IgD-negative memory B cell (primary cell): ENCODE measurements around the gene HIRIP3. TPM values are rescaled to one million over a fixed set of nuclear protein-coding genes. Genes with fewer than 3 reads are reported as not detected.

ENCODE experiments used
- H3K27ac Mint-ChIP-seq, 3 donors: one replicate each; pipeline ENCODE4 v1.8.0; 2020 to 2022; ENCODE audit warnings: mild to moderate bottlenecking in 3 of 3, mixed read lengths in 3 of 3, moderate library complexity in 1 of 3
- H3K27me3 Mint-ChIP-seq: one replicate; pipeline ENCODE4 v1.8.0; 2021; ENCODE audit warnings: mixed read lengths
- H3K36me3 Mint-ChIP-seq: one replicate; pipeline ENCODE4 v1.8.0; 2020; ENCODE audit warnings: mild to moderate bottlenecking, mixed read lengths
- H3K4me1 Mint-ChIP-seq, 3 donors: one replicate each; pipeline ENCODE4 v1.8.0; 2020 to 2022; ENCODE audit warnings: mixed read lengths in 3 of 3, mild to moderate bottlenecking in 1 of 3
- H3K4me3 Mint-ChIP-seq, 4 donors: one replicate each; pipeline ENCODE4 v1.8.0; 2020 to 2022; ENCODE audit warnings: mild to moderate bottlenecking in 4 of 4, mixed read lengths in 4 of 4, moderate library complexity in 3 of 4
- H3K9me3 Mint-ChIP-seq, 3 donors: one replicate each; pipeline ENCODE4 v1.8.0; 2020 to 2021; ENCODE audit warnings: mixed read lengths in 3 of 3, mild to moderate bottlenecking in 1 of 3
- polyA plus RNA-seq: library from polyadenylated mRNA; unstranded; fragments of 300-500 nt; fragmentation: Illumina TruSeq; gene quantifications from one replicate; pipeline ENCODE4 v1.2.3, GENCODE V29; 2021

Gene HIRIP3
- polyA plus RNA-seq, 1 donor from 2014 or later = 21.0 TPM

DNA sequence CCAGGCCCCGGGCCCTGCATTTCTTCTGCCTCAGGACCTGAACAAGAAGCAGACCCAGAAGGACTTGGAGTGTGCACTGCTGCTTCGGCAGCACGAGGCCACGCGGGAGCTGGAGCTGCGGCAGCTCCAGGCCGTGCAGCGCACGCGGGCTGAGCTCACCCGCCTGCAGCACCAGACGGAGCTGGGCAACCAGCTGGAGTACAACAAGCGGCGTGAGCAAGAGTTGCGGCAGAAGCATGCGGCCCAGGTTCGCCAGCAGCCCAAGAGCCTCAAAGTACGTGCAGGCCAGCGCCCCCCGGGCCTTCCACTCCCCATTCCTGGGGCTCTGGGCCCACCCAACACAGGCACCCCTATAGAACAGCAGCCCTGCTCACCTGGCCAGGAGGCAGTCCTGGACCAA is 9.2 kb downstream of the HIRIP3 start:
- no peak overlapping the region for H3K4me3 Mint-ChIP-seq
- H3K9me3 Mint-ChIP-seq = no peaks in the 10 kb centered on the region
- H3K27ac Mint-ChIP-seq = peak overlapping the region in 1 of 3 donors; percentile 32
- no peaks in the 10 kb centered on the region for H3K27me3 Mint-ChIP-seq
- no peaks in the 10 kb centered on the region for H3K4me1 Mint-ChIP-seq
- peaks cover 9% of the 10 kb centered on the region for H3K36me3 Mint-ChIP-seq

DNA sequence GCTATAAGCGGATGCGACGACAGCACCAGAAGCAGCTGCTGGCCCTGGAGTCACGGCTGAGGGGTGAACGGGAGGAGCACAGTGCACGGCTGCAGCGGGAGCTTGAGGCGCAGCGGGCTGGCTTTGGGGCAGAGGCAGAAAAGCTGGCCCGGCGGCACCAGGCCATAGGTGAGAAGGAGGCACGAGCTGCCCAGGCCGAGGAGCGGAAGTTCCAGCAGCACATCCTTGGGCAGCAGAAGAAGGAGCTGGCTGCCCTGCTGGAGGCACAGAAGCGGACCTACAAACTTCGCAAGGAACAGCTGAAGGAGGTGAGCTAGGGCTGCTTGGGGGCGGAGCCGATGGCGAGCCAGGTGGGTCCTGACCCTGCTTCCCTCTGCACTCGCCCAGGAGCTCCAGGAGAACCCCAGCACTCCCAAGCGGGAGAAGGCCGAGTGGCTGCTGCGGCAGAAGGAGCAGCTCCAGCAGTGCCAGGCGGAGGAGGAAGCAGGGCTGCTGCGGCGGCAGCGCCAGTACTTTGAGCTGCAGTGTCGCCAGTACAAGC is 10.1 kb downstream of the HIRIP3 start:
- H3K4me1 Mint-ChIP-seq = no peaks in the 10 kb centered on the region
- peaks cover 9% of the 10 kb centered on the region for H3K36me3 Mint-ChIP-seq
- H3K27me3 Mint-ChIP-seq = no peaks in the 10 kb centered on the region
- H3K27ac Mint-ChIP-seq = no peak overlapping the region
- H3K9me3 Mint-ChIP-seq = no peaks in the 10 kb centered on the region
- H3K4me3 Mint-ChIP-seq = no peak overlapping the region

DNA sequence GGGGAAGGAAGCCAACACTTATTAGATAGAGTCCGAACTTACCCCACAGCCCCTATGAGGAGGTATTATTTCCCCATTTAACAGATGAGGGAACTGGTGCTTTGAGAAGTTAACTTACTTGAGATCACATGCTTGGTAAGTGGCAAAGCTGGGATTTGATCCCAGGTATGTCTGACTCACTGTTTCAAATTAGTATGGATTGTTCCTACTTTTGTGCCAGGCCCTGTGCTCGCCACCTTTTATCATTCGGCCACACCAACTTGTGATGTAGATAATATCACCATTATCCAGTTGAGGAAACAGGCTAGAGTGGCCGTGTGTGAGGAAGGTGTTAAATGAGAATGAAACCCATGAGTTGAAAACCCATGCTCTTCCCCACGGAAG is 10.7 kb downstream of the HIRIP3 start:
- Mint-ChIP-seq H3K27ac (no peak overlapping the region), H3K36me3 (peaks cover 9% of the 10 kb centered on the region), H3K9me3 (no peaks in the 10 kb centered on the region), H3K4me1 (no peaks in the 10 kb centered on the region), H3K27me3 (no peaks in the 10 kb centered on the region), H3K4me3 (no peak overlapping the region)

DNA sequence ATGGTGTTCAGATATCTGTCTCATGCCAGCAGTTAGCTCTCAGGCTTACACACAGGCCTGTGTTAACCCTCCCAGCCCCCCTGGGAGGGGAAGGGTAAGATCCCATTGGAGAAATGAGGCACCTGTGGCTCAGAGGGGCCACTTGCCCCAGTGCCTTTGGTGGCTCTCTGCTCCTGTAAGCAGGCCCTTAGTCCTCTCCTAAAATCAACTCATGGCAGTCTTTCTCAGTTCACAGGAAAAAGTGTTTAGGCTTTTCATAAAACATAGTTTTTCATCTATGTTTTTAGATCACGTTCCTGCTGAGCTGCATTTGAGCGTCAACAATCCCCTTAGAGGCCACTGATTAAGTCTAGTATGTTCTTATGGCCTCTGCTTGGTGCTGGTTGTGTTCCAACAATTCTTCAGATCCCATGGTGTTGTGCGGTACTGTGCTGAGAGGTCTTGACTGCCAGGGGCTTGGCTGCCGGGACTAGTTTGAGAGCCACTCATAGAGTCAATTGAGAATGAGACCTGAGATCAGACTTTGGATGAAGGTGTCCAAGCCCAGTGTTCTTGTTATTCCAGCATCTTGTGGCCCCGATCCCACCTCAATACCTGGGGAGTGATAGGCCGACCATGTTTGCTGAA is 11.2 kb downstream of the HIRIP3 start:
- Mint-ChIP-seq H3K4me1 (no peaks in the 10 kb centered on the region), H3K36me3 (peaks cover 9% of the 10 kb centered on the region), H3K4me3 (no peak overlapping the region), H3K9me3 (no peaks in the 10 kb centered on the region), H3K27me3 (no peaks in the 10 kb centered on the region), H3K27ac (peak overlapping the region in 1 of 3 donors; percentile 72)

DNA sequence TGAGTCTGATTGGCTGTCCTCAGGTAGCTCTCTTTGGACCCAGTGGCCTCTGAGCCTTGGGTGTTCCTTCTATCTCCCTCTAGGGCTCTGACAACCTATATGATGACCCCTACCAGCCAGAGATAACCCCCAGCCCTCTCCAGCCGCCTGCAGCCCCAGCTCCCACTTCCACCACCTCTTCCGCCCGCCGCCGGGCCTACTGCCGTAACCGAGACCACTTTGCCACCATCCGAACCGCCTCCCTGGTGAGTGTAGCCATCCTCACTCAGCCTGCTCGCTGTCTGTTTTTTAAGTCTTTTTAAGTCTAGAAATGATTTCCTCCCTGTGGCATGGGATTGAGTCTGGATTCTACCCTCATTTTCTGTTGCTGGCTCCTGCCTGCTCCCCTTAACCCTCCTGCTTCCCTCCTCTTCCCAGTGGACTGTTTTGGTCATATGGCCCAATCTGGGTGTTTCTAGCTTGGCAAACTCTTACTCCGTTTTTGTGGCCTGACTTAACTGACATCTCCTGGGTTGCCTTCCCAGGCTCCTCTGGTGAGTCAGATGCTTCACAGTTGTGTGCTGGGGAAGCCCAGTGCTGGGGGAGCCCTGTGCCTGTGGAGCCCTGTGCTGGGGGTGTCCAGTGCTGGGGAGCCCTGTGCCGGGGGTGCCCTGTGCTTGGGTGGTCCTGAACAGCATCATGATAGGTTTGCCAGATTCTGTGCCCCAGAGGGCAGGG is 11.8 kb downstream of the HIRIP3 start:
- no peak overlapping the region for H3K27ac Mint-ChIP-seq
- H3K36me3 Mint-ChIP-seq = peaks cover 5% of the 10 kb centered on the region
- H3K4me3 Mint-ChIP-seq = no peak overlapping the region
- no peaks in the 10 kb centered on the region for H3K27me3 Mint-ChIP-seq
- no peaks in the 10 kb centered on the region for H3K9me3 Mint-ChIP-seq
- no peaks in the 10 kb centered on the region for H3K4me1 Mint-ChIP-seq

DNA sequence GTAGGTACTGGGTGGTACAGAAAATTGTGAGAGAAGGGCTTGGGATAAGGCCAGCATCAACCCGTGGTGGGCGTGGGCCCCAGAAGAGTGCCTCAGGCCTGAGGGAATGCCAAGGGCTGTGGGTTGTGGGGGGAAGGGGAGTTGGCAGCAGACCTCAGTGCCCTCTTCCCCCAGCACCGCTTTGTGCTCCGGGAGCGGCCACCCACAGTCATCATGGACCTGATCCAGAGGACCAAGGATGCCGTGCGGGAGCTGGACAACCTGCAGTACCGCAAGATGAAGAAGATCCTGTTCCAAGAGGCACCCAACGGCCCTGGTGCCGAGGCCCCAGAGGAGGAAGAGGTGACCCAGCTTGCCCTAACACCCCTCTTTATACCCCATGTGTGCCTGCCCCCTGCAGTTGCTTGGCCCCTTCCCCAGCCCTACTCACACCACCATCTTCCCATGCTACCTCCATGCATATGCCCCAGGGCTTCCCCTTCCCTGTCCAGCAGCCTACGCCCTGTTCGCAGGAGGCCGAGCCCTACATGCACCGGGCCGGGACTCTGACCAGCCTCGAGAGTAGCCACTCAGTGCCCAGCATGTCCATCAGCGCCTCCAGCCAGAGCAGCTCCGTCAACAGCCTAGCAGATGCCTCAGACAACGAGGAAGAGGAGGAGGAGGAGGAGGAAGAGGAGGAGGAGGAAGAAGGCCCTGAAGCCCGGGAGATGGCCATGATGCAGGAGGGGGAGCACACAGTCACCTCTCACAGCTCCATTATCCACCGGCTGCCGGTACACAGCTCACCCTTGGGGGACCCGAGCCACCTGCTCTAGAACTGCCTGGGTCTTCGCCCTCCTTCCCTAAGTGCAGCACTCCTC is 12.6 kb downstream of the HIRIP3 start:
- H3K4me1 Mint-ChIP-seq = no peaks in the 10 kb centered on the region
- H3K36me3 Mint-ChIP-seq = peaks cover 3% of the 10 kb centered on the region
- H3K9me3 Mint-ChIP-seq = no peaks in the 10 kb centered on the region
- no peaks in the 10 kb centered on the region for H3K27me3 Mint-ChIP-seq
- H3K27ac Mint-ChIP-seq = peak overlapping the region in 1 of 3 donors; percentile 37
- H3K4me3 Mint-ChIP-seq = no peak overlapping the region

DNA sequence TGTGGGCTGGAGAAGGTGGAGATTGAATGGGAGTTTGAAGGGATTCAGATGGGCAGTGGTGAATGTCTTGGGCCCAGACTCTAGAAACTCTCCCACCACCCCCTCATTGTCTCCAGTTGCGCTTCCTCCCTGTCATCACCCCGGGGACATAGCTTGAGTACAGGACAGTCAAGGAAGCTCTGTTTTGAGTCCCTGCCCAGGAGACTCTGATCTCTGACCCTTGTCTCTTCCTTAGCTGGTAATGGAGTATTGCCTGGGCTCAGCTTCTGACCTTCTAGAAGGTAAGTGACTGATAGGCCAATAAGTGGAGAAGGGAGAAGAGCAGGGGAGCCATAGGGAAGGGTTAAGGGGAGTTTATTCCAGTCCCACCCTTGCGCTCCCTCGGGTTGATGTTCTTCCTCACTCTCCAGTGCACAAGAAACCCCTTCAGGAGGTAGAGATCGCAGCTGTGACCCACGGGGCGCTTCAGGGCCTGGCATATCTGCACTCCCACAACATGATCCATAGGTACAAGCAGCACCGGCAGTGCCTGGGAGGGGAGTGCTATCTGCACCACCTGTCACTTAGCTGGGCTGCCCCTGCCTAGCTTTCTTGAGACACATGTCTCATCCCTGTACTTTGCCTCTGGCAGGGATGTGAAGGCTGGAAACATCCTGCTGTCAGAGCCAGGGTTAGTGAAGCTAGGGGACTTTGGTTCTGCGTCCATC is 16.7 kb downstream of the HIRIP3 start:
- no peak overlapping the region for H3K27ac Mint-ChIP-seq
- H3K4me3 Mint-ChIP-seq = peak overlapping the region in 1 of 4 donors; percentile 6
- no peaks in the 10 kb centered on the region for H3K27me3 Mint-ChIP-seq
- peaks cover 14 to 22% (median 19%) of the 10 kb centered on the region in 3 donors for H3K4me1 Mint-ChIP-seq
- H3K36me3 Mint-ChIP-seq = no peaks in the 10 kb centered on the region
- no peaks in the 10 kb centered on the region for H3K9me3 Mint-ChIP-seq

DNA sequence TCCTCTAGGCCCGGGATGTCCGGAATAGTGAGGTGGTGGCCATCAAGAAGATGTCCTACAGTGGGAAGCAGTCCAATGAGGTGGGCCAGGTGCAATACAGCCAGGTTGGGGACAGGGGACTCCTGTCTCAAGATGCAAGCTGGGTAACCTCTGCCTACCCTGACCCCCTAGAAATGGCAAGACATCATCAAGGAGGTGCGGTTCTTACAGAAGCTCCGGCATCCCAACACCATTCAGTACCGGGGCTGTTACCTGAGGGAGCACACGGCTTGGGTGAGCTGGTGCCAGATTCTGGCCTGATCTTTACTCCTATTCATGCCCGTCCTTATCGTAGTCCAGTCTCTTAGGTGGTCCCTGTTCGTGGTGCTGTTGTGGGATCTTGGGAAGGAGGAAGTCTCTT is 17.3 kb downstream of the HIRIP3 start:
- peaks cover 2% of the 10 kb centered on the region for H3K36me3 Mint-ChIP-seq
- H3K4me3 Mint-ChIP-seq = no peak overlapping the region
- no peaks in the 10 kb centered on the region for H3K9me3 Mint-ChIP-seq
- peak overlapping the region in 1 of 3 donors; percentile 53 for H3K27ac Mint-ChIP-seq
- H3K4me1 Mint-ChIP-seq = peaks cover 20 to 22% (median 20%) of the 10 kb centered on the region in 3 donors
- no peaks in the 10 kb centered on the region for H3K27me3 Mint-ChIP-seq

DNA sequence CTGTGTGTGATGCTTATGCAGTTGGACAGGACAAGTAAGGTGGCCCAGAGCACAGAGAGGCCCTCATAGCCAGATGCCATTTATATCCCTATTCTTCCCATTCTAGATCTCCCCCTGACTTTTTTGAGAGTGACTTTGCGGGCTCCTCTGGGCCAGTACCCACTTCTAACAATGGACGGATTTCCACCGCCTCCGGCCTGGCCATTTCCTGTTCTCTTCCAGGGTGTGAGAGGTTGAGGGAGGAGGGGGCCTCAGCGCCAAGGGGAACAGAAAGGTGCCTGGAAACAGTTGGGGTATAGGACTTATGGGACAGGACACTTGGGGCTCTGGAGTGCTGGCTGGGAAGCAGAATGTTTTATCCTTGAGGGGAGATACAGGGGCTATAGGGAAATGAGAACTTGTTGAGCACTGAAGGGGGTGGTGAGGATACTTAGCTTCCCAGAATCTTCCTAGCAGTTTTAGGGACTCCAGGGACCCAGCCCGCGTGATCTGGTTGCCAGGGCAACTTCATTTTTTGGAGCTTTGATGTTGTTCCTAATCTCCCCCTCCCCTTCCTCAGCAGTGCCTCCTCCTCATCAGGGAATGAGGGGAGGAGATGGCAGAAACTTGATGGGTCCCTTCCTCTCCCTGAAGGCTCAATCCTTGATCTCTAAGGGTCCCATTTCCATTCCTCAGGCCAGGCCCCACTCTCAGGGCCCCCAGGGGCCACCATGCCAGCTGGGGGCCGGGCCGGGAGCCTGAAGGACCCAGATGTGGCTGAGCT is 18.2 kb downstream of the HIRIP3 start:
- H3K27ac Mint-ChIP-seq = peak overlapping the region in 2 of 3 donors; percentile 11 to 53
- H3K4me1 Mint-ChIP-seq = peaks cover 20 to 22% (median 22%) of the 10 kb centered on the region in 3 donors
- H3K4me3 Mint-ChIP-seq = peak overlapping the region in 1 of 4 donors; percentile 78
- H3K27me3 Mint-ChIP-seq = no peaks in the 10 kb centered on the region
- no peaks in the 10 kb centered on the region for H3K9me3 Mint-ChIP-seq
- peaks cover 2% of the 10 kb centered on the region for H3K36me3 Mint-ChIP-seq

DNA sequence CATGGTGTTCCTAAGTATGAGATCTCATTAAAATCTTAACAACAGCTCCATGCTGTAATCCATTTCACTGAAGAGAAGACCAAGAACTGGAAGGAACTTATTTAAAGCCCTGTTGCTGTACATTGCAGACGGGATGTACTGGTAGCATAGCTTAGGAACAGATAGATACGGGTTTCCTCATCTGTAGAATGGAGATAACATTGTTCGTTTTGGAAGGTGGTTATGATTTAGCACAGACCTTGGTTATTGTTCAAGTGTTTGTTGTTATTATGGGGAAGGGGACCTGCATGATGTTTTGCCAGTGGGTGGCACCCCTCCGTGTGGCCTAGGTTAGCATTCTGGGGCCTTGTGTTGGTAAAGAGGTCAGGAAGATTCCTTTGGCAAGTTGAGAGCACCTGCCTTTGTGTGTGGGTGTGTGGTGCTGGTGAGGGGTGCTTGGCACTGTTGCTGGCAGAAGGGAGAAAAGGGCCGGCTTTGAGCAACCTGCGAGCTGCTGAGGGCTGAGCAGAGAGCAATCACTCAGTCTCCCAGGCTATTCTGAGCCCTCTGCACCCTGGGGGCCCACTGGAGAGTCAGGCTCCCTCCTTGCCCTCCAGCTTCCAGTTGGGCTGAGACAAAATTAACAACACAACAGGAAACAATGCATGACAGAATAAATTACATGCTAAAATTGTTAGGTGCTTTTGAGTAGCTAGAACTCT is 19.5 kb downstream of the HIRIP3 start:
- peaks cover 20 to 22% (median 22%) of the 10 kb centered on the region in 3 donors for H3K4me1 Mint-ChIP-seq
- H3K36me3 Mint-ChIP-seq = peaks cover 4% of the 10 kb centered on the region
- no peaks in the 10 kb centered on the region for H3K27me3 Mint-ChIP-seq
- H3K27ac Mint-ChIP-seq = peak overlapping the region in 2 of 3 donors; percentile 74 to 81
- no peaks in the 10 kb centered on the region for H3K9me3 Mint-ChIP-seq
- peak overlapping the region; percentile 17 to 98 (median 74) for H3K4me3 Mint-ChIP-seq

DNA sequence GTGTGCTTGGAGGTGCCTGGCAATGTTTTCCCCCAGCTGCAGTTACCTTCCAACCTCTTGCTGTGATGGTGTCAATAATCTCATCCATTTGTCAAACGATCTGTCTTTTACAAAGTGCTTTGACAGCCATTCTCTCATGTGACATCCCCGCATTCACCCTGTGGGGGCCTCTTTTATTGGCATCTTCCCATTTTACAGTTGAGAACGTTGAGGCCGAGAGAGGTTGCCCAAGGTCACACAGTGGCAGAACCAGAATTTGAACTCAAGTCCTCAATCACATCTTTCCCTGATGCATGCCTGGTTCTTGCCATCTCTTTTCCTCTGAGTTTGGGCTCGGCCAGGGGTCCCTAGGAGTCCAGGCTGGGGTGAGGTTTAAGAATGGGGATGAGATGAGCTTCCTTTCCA is 20.3 kb downstream of the HIRIP3 start:
- Mint-ChIP-seq H3K4me1 (peaks cover 20 to 22% (median 22%) of the 10 kb centered on the region in 3 donors), H3K9me3 (no peaks in the 10 kb centered on the region), H3K36me3 (peaks cover 4% of the 10 kb centered on the region), H3K27ac (peak overlapping the region; percentile 36 to 83 (median 74)), H3K27me3 (no peaks in the 10 kb centered on the region), H3K4me3 (peak overlapping the region; percentile 78 to 98 (median 92))

DNA sequence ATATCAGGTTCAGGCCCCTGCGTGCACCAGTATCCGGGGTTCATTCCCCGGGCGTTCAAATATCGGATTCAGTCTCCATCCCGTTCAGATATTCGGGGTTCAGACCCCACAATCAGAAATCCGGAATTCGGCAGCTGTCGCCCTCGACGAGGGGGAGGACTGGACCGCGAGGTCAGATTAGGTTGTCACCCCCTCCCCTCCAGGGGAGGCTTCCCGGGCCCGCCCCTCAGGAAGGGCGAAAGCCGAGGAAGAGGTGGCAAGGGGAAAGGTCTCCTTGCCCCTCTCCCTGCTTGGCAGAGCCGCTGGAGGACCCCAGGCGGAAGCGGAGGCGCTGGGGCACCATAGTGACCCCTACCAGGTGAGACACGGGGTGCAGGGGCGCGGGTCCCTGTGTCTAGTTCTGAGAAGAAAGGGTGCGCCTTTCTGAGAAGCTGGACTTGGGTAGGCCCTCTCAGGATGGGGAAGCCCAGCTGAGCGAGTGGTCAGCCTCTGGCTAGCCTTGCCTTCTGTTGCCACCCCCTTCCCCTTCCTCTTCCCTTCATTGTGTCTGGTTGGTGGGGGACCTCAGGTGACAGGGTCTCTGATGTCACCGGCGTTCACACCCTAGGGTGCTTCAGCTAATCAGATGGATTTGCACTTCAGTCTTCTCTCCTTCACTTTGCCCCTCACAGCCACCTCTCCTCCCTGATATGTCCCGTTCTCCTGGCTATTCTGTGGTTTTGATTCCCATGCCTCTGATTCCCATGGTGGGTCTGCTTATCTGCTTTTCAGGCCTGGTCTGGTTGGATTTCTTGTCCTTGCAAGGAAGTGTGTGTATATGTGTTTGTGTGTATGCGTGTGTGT is 20.9 kb downstream of the HIRIP3 start:
- H3K4me1 Mint-ChIP-seq = peaks cover 20 to 22% (median 22%) of the 10 kb centered on the region in 3 donors
- peaks cover 4% of the 10 kb centered on the region for H3K36me3 Mint-ChIP-seq
- peak overlapping the region; percentile 78 to 98 (median 92) for H3K4me3 Mint-ChIP-seq
- H3K9me3 Mint-ChIP-seq = no peaks in the 10 kb centered on the region
- H3K27ac Mint-ChIP-seq = peak overlapping the region; percentile 36 to 83 (median 74)
- no peaks in the 10 kb centered on the region for H3K27me3 Mint-ChIP-seq
